Measurements from ENCODE around the gene BARX2. TPM values are rescaled to one million over a fixed set of nuclear protein-coding genes. Genes with fewer than 3 reads are reported as not detected.

Gene BARX2
- total RNA-seq, 1 experiment from 2014 or later: 0.12 TPM

DNA sequence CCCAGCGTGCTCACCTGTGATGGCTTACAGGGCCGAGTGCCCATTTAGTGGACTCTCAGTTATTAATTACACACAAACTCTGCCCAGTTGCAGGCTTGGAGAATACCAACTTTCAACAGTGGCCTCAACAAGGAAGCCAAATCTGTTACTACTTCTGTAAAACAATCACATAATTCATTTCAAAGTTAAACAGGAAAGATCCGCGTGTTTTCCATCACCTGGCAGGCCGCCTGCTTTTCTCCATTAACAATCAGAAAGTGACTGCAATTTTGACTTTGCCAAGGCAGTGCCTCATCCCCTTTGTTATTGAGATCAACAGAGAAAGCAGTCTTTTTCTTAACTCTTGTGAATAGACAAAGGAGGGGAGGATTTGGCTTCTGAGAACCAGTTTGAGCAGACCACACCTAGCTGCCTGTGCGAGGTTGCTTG lies 77.7 kb downstream of the BARX2 start:
- DNase-seq (ENCODE audit: low read depth, low spot score): no peak
- Histone ChIP-seq H3K9ac (ENCODE audit: low read length) (no peak overlapping the region), H3K27me3 (ENCODE audit: insufficient read depth, low read length) (no peaks in the 10 kb centered on the region), H3K9me2 (ENCODE audit: insufficient read depth) (no peaks in the 10 kb centered on the region), H3K4me3 (replicated peaks in 1 of 2; ENCODE audit: low read depth in 1 of 2, low read length in 2 of 2) (no peak overlapping the region), H3K4me1 (ENCODE audit: control insufficient read depth in 1 of 2, insufficient read depth in 2 of 2, low read length in 2 of 2) (peaks cover 0 to 2% of the 10 kb centered on the region in 2 experiments; a peak in 1 of 4 replicates), H3K27ac (ENCODE audit: low read depth, low read length) (no peak overlapping the region), H3K4me2 (ENCODE audit: low read length) (no peak overlapping the region), H4K20me1 (ENCODE audit: insufficient read depth) (no peaks in the 10 kb centered on the region), H3K9me3 (ENCODE audit: control insufficient read depth in 1 of 2, insufficient read depth in 1 of 2, low read depth in 1 of 2, low read length in 2 of 2) (no peaks in the 10 kb centered on the region), H3K36me3 (ENCODE audit: control insufficient read depth in 1 of 2, insufficient read depth in 2 of 2, low read length in 2 of 2) (no peaks in the 10 kb centered on the region), H3K79me2 (ENCODE audit: insufficient read depth, low read length) (no peaks in the 10 kb centered on the region), H2AFZ (ENCODE audit: low read depth, low read length, poor library complexity, severe bottlenecking) (no peak overlapping the region)
- POLR2A ChIA-PET: no interaction called here
- intact Hi-C loops (cut with micrococcal nuclease): no loop called here
- RAD21 ChIA-PET (ENCODE audit: low non-redundant PET in 1 of 2, low total read pairs in 2 of 2, uncharacterized antibody in 2 of 2, unreplicated experiment in 2 of 2): no interaction called here
- no peak for ATAC-seq
- TF ChIP-seq TCF7L2 (IDR thresholded peaks at IDR 0.05; ENCODE audit: borderline replicate concordance, extremely low read depth, insufficient read depth, insufficient read length) (no peak), CEBPB (IDR thresholded peaks at IDR 0.05; ENCODE audit: low read depth) (no peak), POLR2AphosphoS5 (IDR thresholded peaks at IDR 0.05; ENCODE audit: low read depth, low read length) (no peak), ELF1 (IDR thresholded peaks at IDR 0.05; ENCODE audit: borderline replicate concordance, low read depth) (no peak), EZH2 (IDR thresholded peaks at IDR 0.05) (no peak), SRF (IDR thresholded peaks at IDR 0.05; ENCODE audit: low read depth) (no peak), ZFX (IDR thresholded peaks at IDR 0.05) (no peak), EGR1 (IDR thresholded peaks at IDR 0.05; ENCODE audit: low read depth) (no peak)
- no TSS peak for BruUV-seq (replicated peaks)
- CTCF ChIA-PET: no interaction called here

DNA sequence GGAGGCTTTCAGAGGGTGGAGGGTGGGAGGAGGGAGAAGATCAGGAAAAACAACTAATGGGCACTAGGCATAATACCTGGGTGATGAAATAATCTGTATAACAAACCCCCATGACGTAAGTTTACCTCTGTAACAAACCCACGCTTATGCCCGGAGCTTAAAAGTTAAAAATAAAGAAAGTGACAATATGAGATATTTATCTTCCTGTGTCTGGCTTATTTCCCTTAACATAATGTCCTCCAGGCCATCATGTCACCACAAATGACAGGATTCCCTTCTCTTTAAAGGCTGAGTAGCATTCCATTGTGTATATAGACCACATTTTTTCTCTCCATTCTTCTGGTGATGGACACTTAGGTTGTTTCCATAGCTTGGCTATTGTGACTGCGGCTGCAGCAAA lies 79.5 kb downstream of the BARX2 start:
- intact Hi-C loops (cut with micrococcal nuclease): no loop called here
- Histone ChIP-seq H3K4me2 (ENCODE audit: low read length) (no peak overlapping the region), H3K9me3 (ENCODE audit: control insufficient read depth in 1 of 2, insufficient read depth in 1 of 2, low read depth in 1 of 2, low read length in 2 of 2) (no peaks in the 10 kb centered on the region), H3K9me2 (ENCODE audit: insufficient read depth) (no peaks in the 10 kb centered on the region), H3K27me3 (ENCODE audit: insufficient read depth, low read length) (no peaks in the 10 kb centered on the region), H3K79me2 (ENCODE audit: insufficient read depth, low read length) (no peaks in the 10 kb centered on the region), H3K4me3 (replicated peaks in 1 of 2; ENCODE audit: low read depth in 1 of 2, low read length in 2 of 2) (no peak overlapping the region), H3K27ac (ENCODE audit: low read depth, low read length) (no peak overlapping the region), H3K4me1 (ENCODE audit: control insufficient read depth in 1 of 2, insufficient read depth in 2 of 2, low read length in 2 of 2) (peaks cover 0 to 6% of the 10 kb centered on the region in 2 experiments; a peak in 1 of 4 replicates), H4K20me1 (ENCODE audit: insufficient read depth) (no peaks in the 10 kb centered on the region), H2AFZ (ENCODE audit: low read depth, low read length, poor library complexity, severe bottlenecking) (no peak overlapping the region), H3K36me3 (ENCODE audit: control insufficient read depth in 1 of 2, insufficient read depth in 2 of 2, low read length in 2 of 2) (no peaks in the 10 kb centered on the region), H3K9ac (ENCODE audit: low read length) (no peak overlapping the region)
- RAD21 ChIA-PET (ENCODE audit: low non-redundant PET in 1 of 2, low total read pairs in 2 of 2, uncharacterized antibody in 2 of 2, unreplicated experiment in 2 of 2): no interaction called here
- no peak for DNase-seq (ENCODE audit: low read depth, low spot score)
- BruUV-seq (replicated peaks): no TSS peak
- CTCF ChIA-PET: no interaction called here
- TF ChIP-seq RAD21 (IDR thresholded peaks at IDR 0.05; ENCODE audit: low read depth) (no peak), SRF (IDR thresholded peaks at IDR 0.05; ENCODE audit: low read depth) (no peak), POLR2A (IDR thresholded peaks at IDR 0.05; ENCODE audit: borderline replicate concordance, extremely low read depth, insufficient read depth, insufficient read length) (no peak), EGR1 (IDR thresholded peaks at IDR 0.05; ENCODE audit: low read depth) (no peak), CEBPB (IDR thresholded peaks at IDR 0.05; ENCODE audit: low read depth) (no peak), EZH2 (IDR thresholded peaks at IDR 0.05) (no peak), SIN3A (IDR thresholded peaks at IDR 0.05; ENCODE audit: low read depth) (no peak), YY1 (IDR thresholded peaks at IDR 0.05; ENCODE audit: extremely low read depth, insufficient replicate concordance, low read depth, low read length) (no peak), SP1 (IDR thresholded peaks at IDR 0.05; ENCODE audit: low read depth) (no peak), ELF1 (IDR thresholded peaks at IDR 0.05; ENCODE audit: borderline replicate concordance, low read depth) (no peak)
- TF ChIP-seq, protein P1, sequence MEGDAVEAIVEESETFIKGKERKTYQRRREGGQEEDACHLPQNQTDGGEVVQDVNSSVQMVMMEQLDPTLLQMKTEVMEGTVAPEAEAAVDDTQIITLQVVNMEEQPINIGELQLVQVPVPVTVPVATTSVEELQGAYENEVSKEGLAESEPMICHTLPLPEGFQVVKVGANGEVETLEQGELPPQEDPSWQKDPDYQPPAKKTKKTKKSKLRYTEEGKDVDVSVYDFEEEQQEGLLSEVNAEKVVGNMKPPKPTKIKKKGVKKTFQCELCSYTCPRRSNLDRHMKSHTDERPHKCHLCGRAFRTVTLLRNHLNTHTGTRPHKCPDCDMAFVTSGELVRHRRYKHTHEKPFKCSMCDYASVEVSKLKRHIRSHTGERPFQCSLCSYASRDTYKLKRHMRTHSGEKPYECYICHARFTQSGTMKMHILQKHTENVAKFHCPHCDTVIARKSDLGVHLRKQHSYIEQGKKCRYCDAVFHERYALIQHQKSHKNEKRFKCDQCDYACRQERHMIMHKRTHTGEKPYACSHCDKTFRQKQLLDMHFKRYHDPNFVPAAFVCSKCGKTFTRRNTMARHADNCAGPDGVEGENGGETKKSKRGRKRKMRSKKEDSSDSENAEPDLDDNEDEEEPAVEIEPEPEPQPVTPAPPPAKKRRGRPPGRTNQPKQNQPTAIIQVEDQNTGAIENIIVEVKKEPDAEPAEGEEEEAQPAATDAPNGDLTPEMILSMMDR (IDR thresholded peaks at IDR 0.05 in 2 of 3, conservative IDR thresholded peaks at IDR 0.05 in 1 of 3; ENCODE audit: borderline replicate concordance in 1 of 3, insufficient read depth in 1 of 3, low read depth in 2 of 3, low read length in 2 of 3): no peak
- TF ChIP-seq, protein P2, sequence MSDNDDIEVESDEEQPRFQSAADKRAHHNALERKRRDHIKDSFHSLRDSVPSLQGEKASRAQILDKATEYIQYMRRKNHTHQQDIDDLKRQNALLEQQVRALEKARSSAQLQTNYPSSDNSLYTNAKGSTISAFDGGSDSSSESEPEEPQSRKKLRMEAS (IDR thresholded peaks at IDR 0.05): no peak
- no peak for ATAC-seq
- POLR2A ChIA-PET: no interaction called here
